GM20000 (cell line): Measurements from ENCODE around the gene CHD9.

Experiments used
- DNase-seq: peaks from one replicate; pipeline ENCODE4 v3.0.0; 2012; ENCODE audit warnings: low spot score
- TF ChIP-seq, protein P1 (sequence below): IDR thresholded peaks from 2 replicates; pipeline ENCODE4 v1.5.1; 2012; ENCODE audit warnings: mild to moderate bottlenecking, control low read depth; ENCODE audit errors: extremely low read depth, missing control alignments

The CHD9 gene

DNA sequence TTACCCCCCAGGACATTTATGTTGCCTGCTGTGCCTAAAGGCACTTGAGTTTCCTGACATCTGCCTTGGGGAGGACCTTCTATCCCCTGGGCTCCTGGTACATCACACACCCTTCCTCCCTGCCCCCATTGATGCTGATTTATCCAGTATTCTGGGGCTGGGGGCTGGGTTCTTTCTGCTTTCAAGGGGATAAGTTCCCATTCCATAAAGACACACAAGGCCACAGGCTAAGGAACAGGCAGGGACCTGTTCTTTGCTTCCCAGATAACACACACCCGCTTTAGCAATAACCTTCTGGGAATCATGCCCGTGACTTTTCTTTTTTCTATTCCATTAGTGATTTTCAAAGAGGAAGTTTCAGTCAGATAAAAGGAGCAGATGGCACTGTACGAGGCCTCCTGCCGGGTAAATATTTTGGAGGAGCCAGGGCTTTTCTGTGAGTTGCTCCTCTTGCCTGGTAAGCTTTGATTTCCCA is 30.6 kb downstream of the CHD9 start:
- TF ChIP-seq, protein P1, sequence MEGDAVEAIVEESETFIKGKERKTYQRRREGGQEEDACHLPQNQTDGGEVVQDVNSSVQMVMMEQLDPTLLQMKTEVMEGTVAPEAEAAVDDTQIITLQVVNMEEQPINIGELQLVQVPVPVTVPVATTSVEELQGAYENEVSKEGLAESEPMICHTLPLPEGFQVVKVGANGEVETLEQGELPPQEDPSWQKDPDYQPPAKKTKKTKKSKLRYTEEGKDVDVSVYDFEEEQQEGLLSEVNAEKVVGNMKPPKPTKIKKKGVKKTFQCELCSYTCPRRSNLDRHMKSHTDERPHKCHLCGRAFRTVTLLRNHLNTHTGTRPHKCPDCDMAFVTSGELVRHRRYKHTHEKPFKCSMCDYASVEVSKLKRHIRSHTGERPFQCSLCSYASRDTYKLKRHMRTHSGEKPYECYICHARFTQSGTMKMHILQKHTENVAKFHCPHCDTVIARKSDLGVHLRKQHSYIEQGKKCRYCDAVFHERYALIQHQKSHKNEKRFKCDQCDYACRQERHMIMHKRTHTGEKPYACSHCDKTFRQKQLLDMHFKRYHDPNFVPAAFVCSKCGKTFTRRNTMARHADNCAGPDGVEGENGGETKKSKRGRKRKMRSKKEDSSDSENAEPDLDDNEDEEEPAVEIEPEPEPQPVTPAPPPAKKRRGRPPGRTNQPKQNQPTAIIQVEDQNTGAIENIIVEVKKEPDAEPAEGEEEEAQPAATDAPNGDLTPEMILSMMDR: no peak
- DNase-seq: no peak

DNA sequence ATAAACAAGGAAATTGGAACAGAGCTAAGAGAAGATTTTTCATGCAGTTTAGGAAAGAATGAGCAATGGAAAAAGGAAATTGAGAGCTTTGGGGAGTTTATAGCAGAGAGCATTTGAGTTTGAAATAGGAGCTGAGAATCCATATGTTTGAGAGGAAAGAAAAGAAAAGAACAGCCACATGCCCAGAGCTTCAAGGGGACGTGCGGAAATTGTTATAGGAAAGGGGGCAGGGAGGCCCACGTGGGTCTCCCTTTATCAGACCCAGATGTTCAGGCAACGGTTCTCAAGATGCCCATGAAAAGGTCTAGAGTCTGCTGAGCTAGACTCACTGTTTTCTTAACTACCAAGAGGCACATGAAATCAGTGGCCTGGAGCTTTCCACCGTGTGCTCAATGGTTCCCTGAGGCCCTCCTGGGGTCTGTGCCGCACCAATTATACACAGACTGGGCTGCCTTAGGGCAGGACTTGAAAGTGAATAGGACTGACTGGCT is 31.2 kb downstream of the CHD9 start:
- TF ChIP-seq, protein P1: no peak
- no peak for DNase-seq

DNA sequence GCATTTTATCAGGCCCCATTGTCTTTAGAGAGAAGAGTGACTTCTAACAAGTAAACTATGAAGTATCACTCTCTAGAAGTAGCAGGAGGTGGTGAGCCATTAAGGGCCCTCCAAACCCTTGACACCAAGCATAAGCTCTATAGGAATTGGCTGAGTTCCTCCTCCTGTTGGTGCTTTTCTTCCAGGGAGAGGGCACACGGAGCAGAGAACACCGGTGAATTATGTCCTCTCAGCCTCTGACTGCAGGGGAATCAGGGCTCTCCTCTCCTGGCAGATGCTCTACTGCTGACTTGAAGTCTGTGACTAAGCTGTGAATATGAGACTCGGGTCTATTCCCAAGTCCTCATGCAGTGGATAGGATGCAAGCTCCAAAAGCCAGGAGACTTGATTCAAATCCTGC is 32.3 kb downstream of the CHD9 start:
- TF ChIP-seq, protein P1: no peak
- DNase-seq: no peak

DNA sequence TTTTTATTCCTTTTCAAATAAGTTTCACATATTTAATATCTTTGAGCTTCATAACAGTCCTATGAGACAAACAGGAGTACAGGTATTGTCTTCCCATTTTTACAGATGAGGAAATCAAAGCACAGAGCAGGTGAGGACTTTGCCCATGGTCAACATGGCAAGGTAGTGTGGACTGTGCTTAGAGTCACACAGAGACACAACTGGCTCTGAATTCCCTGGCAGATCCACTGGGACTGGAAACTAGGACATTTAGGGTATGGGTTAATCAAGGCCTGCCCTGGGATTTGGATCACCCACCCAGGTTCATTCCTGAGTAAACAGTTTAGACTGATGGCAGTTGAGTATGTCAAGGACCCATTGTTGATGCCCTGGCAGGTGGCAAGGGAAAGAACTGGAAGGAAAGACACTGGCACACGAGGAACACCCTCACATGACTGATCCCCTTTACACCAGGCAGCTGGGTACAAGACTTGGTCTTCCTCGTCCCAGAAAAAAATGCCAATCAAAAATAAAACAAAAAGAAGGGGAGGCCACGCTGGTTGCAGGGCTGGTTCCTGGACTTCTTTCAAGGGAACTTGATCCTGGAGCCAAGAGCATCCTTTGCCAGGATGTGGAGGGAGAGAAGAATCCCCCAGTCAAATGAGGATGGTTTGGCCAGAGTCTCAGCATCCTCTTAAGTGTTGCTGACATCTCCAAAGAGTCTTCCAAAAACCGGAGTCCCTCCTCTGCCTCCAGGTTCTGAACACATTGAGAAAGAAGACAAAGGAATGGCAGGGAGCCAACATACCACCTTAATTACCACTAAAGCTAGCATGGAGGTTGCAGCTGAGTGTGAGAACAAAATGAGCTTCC is 34.9 kb downstream of the CHD9 start:
- TF ChIP-seq, protein P1: no peak
- no peak for DNase-seq

DNA sequence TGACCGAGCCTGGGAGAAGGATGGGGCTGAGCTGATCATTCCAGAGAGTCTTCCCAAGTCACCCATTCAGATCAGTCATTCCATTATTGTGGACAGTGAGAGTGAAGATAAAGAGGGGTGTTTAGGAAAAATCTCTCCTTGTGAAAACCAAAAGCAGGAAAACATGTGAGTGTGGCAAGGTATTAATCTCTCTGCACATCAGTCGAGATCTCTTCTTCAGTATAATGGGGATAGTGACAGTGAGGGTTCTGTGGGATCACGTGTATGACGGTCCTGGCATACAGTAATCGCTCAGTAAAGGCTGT is 35.4 kb downstream of the CHD9 start:
- no peak for DNase-seq
- TF ChIP-seq, protein P1: no peak

DNA sequence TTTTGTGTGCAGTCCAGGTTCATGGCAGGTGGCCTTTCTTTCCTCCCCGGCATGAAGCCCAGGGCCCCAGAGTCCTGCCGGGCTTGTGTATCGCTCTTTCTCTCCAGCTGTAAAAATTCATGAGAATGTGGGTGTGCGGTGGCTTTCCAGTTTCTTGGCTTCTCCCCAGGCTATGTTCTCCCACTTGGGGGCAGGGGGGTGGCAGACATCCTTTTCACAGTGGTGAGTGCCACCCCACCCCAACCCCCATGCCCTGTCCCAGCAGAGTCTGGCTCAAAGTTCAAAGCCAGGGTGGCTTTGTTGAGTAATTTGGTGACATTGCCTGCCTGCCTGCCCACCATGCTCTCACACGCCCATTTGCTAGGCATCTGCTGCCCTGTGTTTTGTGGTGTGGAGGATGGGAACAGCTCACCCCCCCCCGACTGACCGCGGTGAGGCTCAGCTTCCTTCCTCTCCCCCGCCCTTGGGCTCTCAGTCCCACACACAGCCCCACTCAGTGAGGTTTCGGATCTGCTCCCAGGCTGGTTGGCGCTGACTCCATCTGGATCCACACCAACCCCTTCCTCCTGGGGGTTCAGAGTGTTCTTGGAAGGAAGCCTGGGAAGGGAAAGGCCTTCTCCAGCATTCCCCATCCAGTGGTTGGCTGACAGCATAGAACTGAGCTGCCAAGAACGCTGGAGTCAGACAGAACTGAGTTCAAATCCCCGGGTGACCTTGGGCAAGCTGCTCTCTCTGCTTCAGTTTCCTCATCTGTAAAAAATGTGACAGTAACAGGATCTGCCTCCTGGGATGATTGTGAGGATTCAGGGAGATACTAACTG is 36.0 kb downstream of the CHD9 start:
- TF ChIP-seq, protein P1: no peak
- DNase-seq: peak; percentile 56

DNA sequence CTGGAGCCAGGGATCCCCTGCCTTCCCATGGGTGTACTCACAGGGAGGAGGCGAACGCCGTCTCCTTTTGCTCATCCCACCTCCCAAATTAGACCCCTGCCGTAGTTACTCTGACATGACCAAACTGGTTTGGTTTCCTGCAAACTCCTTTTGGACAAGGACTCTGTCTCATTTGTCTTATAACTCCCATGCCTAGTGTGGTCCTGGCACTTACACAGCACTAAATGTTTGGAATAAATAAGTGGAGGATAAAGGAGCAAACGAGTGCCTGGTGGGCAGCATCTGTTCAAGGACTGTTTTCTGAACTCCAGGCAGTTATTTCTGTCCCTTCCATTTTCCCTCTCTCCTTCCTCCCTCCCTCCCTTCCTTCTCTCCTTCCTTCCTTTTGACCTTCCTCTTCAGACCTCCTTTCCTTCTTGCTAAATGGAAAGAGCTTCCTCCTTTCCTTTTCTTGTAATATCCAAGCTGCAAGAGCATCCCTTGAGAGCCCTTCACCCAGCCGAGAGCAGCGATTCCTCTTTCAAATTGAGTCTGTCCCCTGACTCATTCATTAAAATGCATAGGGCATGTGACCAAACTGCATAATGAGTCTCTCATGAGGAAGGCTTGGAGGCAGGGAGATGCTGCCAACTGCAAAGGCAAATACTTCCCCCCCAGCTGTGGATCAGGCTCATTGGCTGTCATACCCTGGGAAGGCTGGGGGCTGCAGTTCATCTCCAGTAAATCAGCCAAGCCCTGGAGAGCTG is 36.8 kb downstream of the CHD9 start:
- TF ChIP-seq, protein P1: no peak
- DNase-seq: peak; percentile 54
